ENCODE results near the gene RBM38. TPM values are rescaled to one million over a fixed set of nuclear protein-coding genes. Genes with fewer than 3 reads are reported as not detected.

The RBM38 gene
- total RNA-seq, 1 donor, result 8.2 TPM

DNA sequence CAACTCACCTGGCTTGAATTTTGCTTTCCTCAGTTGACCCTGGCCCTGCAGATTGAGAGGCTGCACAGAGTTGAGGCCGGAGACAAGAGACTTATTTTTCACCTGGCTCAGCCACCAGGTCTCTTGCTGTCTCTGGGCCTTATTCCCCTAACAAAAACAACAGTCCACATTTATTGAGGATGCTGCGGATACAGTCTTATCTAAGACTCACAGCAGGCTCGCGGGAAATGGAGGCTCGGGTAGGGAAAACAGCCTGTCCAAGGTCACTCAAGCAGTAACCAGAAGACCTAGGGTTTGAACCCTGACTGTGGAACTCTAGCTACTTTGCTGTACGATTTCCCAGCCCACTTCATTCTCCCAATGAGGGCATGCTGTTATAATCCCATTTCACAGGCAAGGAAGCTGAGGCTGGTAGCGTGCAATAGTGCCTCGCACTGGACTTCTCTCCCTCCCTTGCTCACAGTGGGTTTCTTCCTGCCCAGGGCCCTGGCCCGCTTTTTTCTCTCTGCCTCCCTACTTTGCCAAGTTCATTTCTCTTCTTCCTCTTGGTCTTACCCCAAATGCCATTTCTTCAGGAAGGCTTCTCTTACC is 57.7 kb downstream of the RBM38 start:
- no peak for TF ChIP-seq CTCF (IDR thresholded peaks at IDR 0.05; ENCODE audit: insufficient read depth, low read depth, low read length)
- H3K4me3 ChIP-seq (ENCODE audit: low read depth, low read length), result no peak overlapping the region
- DNase-seq (ENCODE audit: low read depth), result no peak

- H3K4me3 ChIP-seq (ENCODE audit: low read depth, low read length), result no peak overlapping the region
- no peak for TF ChIP-seq CTCF (IDR thresholded peaks at IDR 0.05; ENCODE audit: insufficient read depth, low read depth, low read length)
- DNase-seq (ENCODE audit: low read depth), result no peak
Measured at GRCh38 chr20:57449398-57450354, 58.5 kb downstream of the RBM38 start.

- no peak overlapping the region for H3K4me3 ChIP-seq (ENCODE audit: low read depth, low read length)
- TF ChIP-seq CTCF (IDR thresholded peaks at IDR 0.05; ENCODE audit: insufficient read depth, low read depth, low read length), result no peak
- DNase-seq (ENCODE audit: low read depth), result peak; percentile 51
Measured at GRCh38 chr20:57450419-57450818, 59.2 kb downstream of the RBM38 start.

DNA sequence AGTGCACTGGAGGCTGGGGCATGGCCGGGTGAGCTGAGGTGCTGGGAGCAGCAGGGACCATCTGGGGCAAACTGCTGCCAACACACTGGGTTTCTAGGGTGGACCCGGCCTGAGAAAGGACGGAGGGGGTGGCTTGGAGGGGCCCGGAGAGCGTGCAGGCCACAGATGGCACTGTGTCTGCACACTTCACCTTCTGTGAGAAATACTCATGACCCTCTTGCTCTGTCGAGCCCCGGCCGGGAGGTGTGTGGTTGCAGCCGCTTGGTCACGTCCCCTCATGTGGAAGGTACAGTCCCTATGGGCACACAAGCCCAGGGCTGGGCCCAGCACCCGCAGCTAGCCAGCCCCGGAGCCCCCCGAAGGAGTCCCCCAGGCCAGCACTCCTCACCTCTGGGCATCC is 59.7 kb downstream of the RBM38 start:
- DNase-seq (ENCODE audit: low read depth), result no peak
- TF ChIP-seq CTCF (IDR thresholded peaks at IDR 0.05; ENCODE audit: insufficient read depth, low read depth, low read length), result no peak
- H3K4me3 ChIP-seq (ENCODE audit: low read depth, low read length), result no peak overlapping the region

- no peak for TF ChIP-seq CTCF (IDR thresholded peaks at IDR 0.05; ENCODE audit: insufficient read depth, low read depth, low read length)
- H3K4me3 ChIP-seq (ENCODE audit: low read depth, low read length), result no peak overlapping the region
- DNase-seq (ENCODE audit: low read depth), result no peak
Measured at GRCh38 chr20:57451431-57451794, 60.2 kb downstream of the RBM38 start.

DNA sequence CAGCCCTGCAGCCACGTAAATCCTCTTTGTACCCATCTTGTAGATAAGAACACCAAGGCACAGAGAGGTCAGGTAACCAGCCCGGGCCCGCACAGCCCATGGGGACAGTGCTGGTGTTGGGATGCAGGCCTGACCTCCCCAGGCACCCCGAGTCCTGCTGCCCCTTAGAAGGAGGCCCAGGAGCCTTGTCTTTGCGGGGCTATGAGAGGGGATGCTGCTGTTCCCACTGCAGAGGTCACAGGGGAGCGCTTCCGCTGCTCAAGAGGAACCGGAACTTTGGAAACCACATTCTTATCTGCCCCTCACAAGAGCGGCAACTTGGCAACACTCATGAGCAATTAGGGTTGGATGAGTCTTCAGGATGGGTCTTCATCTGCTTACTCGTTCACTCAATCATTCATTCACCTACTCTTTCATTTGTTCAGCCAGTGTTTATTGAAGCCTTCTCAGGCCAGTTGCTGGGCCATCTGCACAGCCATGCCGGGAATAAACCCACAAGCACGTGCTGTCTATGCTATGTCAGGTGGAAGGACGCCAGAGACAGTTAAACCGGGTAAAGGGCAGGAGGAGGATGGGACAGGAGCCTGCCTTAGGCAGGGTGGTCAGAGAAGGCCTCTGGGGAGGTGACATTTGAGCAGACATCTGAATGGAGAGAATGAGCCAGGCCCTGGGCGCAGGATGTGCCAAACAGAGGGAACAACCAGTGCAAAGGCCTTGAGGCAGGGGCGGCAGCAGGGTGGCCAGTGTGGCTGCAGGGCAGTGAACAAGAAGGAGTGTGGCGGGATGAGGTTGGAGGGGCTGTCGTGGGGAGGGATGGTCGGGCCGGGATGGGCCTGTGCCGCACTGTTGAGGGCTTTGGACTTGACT is 60.8 kb downstream of the RBM38 start:
- no peak overlapping the region for H3K4me3 ChIP-seq (ENCODE audit: low read depth, low read length)
- no peak for TF ChIP-seq CTCF (IDR thresholded peaks at IDR 0.05; ENCODE audit: insufficient read depth, low read depth, low read length)
- DNase-seq (ENCODE audit: low read depth), result no peak
